MM.1S (cell line): ENCODE measurements around the gene TNK2.
A peak's percentile ranks its signal among the peaks of the same experiment; 100 is the strongest.

Source experiments
- DNase-seq: peaks from one replicate; pipeline ENCODE4 v3.0.0-alpha.2; 2015
- H2AFZ ChIP-seq: fragments of 300-600 bp; sonication (generic); 2 replicates; pipeline ENCODE4 v1.6.0; 2016; ENCODE audit warnings: antibody characterized with exemption, low read length
- H3F3A ChIP-seq: fragments of 300-600 bp; sonication (generic); 2 replicates; pipeline ENCODE4 v1.6.1; 2016; ENCODE audit warnings: mild to moderate bottlenecking, antibody characterized with exemption, low read length, moderate library complexity, mixed read lengths; ENCODE audit not compliant: insufficient read depth
- H3K27ac ChIP-seq: fragments of 300-600 bp; sonication (generic); 2 replicates; pipeline ENCODE4 v1.5.1; 2016; ENCODE audit warnings: mild to moderate bottlenecking, low read length
- H3K27me3 ChIP-seq: fragments of 300-600 bp; sonication (generic); replicated peaks from 2 replicates; pipeline ENCODE4 v1.6.0; 2016; ENCODE audit warnings: low read length; ENCODE audit not compliant: insufficient read depth
- H3K36me3 ChIP-seq: fragments of 300-600 bp; sonication (generic); replicated peaks from 2 replicates; pipeline ENCODE4 v1.6.1; 2016; ENCODE audit warnings: mild to moderate bottlenecking, low read length, mixed read lengths; ENCODE audit not compliant: insufficient read depth
- H3K4me1 ChIP-seq: fragments of 300-600 bp; sonication (generic); 2 replicates; pipeline ENCODE4 v1.6.1; 2016; ENCODE audit warnings: low read length, mixed read lengths
- H3K4me2 ChIP-seq: fragments of 300-600 bp; sonication (generic); 2 replicates; pipeline ENCODE4 v1.6.0; 2016; ENCODE audit warnings: low read depth, low read length
- H3K4me3 ChIP-seq: fragments of 300-600 bp; sonication (generic); 2 replicates; pipeline ENCODE4 v1.5.1; 2016; ENCODE audit warnings: low read length, mixed read lengths
- H3K79me2 ChIP-seq: fragments of 300-600 bp; sonication (generic); 2 replicates; pipeline ENCODE4 v1.6.1; 2016; ENCODE audit warnings: mixed run types, low read length, mixed read lengths
- H3K9ac ChIP-seq: fragments of 300-600 bp; sonication (generic); 2 replicates; pipeline ENCODE4 v1.6.1; 2016; ENCODE audit warnings: low read length, mixed read lengths
- H3K9me2 ChIP-seq: fragments of 300-600 bp; sonication (generic); replicated peaks from 2 replicates; pipeline ENCODE4 v1.6.1; 2016; ENCODE audit warnings: mild to moderate bottlenecking, low read length, mixed read lengths; ENCODE audit not compliant: insufficient read depth
- H3K9me3 ChIP-seq: fragments of 300-600 bp; sonication (generic); replicated peaks from 2 replicates; pipeline ENCODE4 v1.6.1; 2016; ENCODE audit warnings: mild to moderate bottlenecking, low read length, mixed read lengths; ENCODE audit not compliant: insufficient read depth
- H4K20me1 ChIP-seq: fragments of 300-600 bp; sonication (generic); 2 replicates; pipeline ENCODE4 v1.6.1; 2016; ENCODE audit warnings: mild to moderate bottlenecking, low read length, moderate library complexity, mixed read lengths; ENCODE audit not compliant: insufficient read depth
- CTCF ChIP-seq: fragments of 300-600 bp; sonication (generic); IDR thresholded peaks from 2 replicates; pipeline ENCODE4 v1.5.1; 2016; ENCODE audit warnings: antibody characterized with exemption, low read length, mixed read lengths
- EZH2 ChIP-seq: fragments of 300-600 bp; sonication (generic); optimal IDR thresholded peaks from 2 replicates; pipeline ENCODE3; 2017; ENCODE audit warnings: low read depth, mild to moderate bottlenecking, antibody characterized with exemption, low read length, mixed read lengths
- EZH2phosphoT487 ChIP-seq: fragments of 300-600 bp; sonication (generic); IDR thresholded peaks from 2 replicates; pipeline ENCODE4 v1.6.1; 2018; ENCODE audit warnings: antibody characterized with exemption, low read length

The TNK2 gene

DNA sequence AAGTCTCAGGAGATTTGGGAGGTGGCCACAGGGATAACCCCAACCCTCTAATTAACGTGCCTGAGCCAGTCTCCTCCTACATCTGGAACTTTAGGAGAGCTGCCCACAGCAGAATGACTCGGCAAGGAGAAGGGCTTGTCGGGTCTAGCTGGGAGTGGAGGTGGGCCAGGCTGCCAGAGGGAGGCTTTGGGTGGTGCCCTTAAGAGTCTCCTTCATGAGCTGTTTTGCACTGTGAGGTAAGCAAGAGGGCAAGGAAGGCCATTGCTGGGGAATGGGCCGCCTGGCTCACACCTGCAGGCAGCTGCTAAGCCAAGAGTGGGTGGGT lies 3.6 kb upstream of the TNK2 start:
- peaks cover 5% of the 10 kb centered on the region for H3K4me1 ChIP-seq
- no peak overlapping the region for H3K9ac ChIP-seq
- H3K9me2 ChIP-seq: no peaks in the 10 kb centered on the region
- H3F3A ChIP-seq: peaks cover 20% of the 10 kb centered on the region
- no peaks in the 10 kb centered on the region for H4K20me1 ChIP-seq
- H3K36me3 ChIP-seq: no peaks in the 10 kb centered on the region
- H3K4me2 ChIP-seq: no peak overlapping the region
- no peak overlapping the region for H3K27ac ChIP-seq
- no peak overlapping the region for H2AFZ ChIP-seq
- H3K79me2 ChIP-seq: peaks cover 18% of the 10 kb centered on the region
- no peak overlapping the region for H3K4me3 ChIP-seq
- no peaks in the 10 kb centered on the region for H3K27me3 ChIP-seq
- DNase-seq: no peak
- no peaks in the 10 kb centered on the region for H3K9me3 ChIP-seq
- TF ChIP-seq EZH2 (no peak), CTCF (no peak), EZH2phosphoT487 (no peak)

DNA sequence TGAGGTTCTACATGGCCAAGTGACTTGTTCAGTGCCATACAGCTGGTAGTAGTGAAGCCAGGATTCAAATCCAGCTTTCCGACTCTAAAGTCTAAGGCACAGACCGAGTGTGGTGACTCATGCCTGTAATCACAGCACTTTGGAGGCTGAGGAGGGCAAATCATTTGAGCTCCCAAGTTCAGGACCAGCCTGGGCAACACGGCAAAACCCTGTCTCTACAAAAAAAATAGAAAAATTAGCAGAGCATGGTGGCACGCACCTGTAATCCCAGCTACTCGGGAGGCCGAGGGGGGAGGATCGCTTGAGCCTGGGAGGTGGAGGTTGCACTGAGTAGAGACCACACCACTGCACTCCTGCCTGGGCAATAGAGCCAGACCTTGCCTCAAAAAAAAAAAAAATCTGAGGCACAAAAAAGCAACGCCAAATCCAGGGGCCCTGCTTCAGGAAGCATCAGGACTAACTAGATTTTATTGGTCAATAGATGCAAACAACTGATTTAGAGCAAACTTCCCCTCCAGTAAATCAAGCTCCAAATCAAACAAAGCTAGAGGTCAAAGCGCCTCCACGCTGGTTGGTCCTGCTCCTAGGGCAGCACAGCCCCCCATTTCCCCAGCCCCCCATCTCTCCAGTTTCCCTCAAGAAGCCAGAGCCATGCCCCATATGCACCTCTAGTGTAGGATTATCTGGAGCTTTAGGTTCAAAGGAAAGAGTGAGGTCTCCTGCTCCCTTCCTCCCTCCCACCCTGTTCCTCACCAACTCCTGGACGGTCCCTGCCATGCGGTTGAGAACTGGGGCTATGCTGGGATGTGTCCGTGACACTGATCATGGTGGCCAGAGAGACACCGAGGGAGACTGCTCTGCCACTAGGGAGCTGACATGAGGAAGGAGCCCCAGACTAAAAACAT lies 2.9 kb upstream of the TNK2 start:
- peaks cover 26% of the 10 kb centered on the region for H3F3A ChIP-seq
- no peaks in the 10 kb centered on the region for H3K27me3 ChIP-seq
- H3K4me1 ChIP-seq: peaks cover 5% of the 10 kb centered on the region
- H3K79me2 ChIP-seq: peaks cover 22% of the 10 kb centered on the region
- H3K4me2 ChIP-seq: no peak overlapping the region
- no peaks in the 10 kb centered on the region for H3K9me3 ChIP-seq
- no peak overlapping the region for H3K27ac ChIP-seq
- H3K9me2 ChIP-seq: no peaks in the 10 kb centered on the region
- H4K20me1 ChIP-seq: no peaks in the 10 kb centered on the region
- H3K4me3 ChIP-seq: no peak overlapping the region
- no peak overlapping the region for H2AFZ ChIP-seq
- no peak overlapping the region for H3K9ac ChIP-seq
- no peak for TF ChIP-seq EZH2phosphoT487
- TF ChIP-seq CTCF: no peak
- no peak for TF ChIP-seq EZH2
- no peak for DNase-seq
- no peaks in the 10 kb centered on the region for H3K36me3 ChIP-seq

DNA sequence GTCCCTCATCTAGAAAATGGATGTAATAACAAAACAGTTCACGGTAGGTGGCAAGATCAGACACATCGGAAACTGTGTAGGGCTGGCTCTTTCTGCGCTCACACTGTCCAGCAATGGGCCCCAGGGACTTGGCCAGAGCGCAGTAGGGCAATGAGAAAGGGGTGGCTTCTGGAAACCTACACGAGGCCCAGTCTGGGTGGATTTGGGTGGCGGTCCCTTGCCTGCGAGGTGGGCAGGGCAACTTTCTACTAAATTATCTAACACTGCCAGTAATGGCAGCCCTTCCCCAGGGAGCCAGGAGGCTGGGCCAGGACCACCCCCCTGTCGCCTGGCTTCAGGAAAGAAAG lies 2.1 kb upstream of the TNK2 start:
- H3K36me3 ChIP-seq: no peaks in the 10 kb centered on the region
- no peaks in the 10 kb centered on the region for H3K9me2 ChIP-seq
- no peak for TF ChIP-seq EZH2phosphoT487
- no peak for TF ChIP-seq CTCF
- peaks cover 10% of the 10 kb centered on the region for H3K4me1 ChIP-seq
- no peaks in the 10 kb centered on the region for H3K9me3 ChIP-seq
- H2AFZ ChIP-seq: no peak overlapping the region; the same call in 1 of the 2 replicates
- H3K4me3 ChIP-seq: no peak overlapping the region
- H3K79me2 ChIP-seq: peaks cover 30% of the 10 kb centered on the region
- peak overlapping the region; percentile 90; the same call in 1 of the 2 replicates for H3K4me2 ChIP-seq
- no peak for DNase-seq
- no peak overlapping the region for H3K9ac ChIP-seq
- H4K20me1 ChIP-seq: no peaks in the 10 kb centered on the region
- peaks cover 34% of the 10 kb centered on the region for H3F3A ChIP-seq
- no peaks in the 10 kb centered on the region for H3K27me3 ChIP-seq
- no peak overlapping the region for H3K27ac ChIP-seq
